Activated naive CD4-positive, alpha-beta T cell treated with anti-CD3 and anti-CD28 coated beads, Interleukin-2, amount 50 U/mL, for 72 hours (primary cell): ENCODE measurements around the gene TMEM86A. TPM values are rescaled to one million over a fixed set of nuclear protein-coding genes. Genes with fewer than 3 reads are reported as not detected.

ENCODE experiments used
- ATAC-seq, 2 donors: fragments of 150-1000 bp; cut with Tn5 transposase; 2 replicates each; pipeline ENCODE4 v1.10.0; 2021; ENCODE audit warnings: mild to moderate bottlenecking in 2 of 2, moderate library complexity in 2 of 2
- DNase-seq, 2 donors: peaks; one replicate each; pipeline ENCODE4 v3.0.0; 2021 to 2022; ENCODE audit warnings: low spot score in 2 of 2
- H3K27ac Mint-ChIP-seq, 2 donors: one replicate each; pipeline ENCODE4 v1.8.0; 2022; ENCODE audit warnings: mild to moderate bottlenecking in 2 of 2, mixed read lengths in 2 of 2
- H3K36me3 Mint-ChIP-seq, 2 donors: one replicate each; pipeline ENCODE4 v1.8.0; 2022; ENCODE audit warnings: mixed read lengths in 2 of 2
- H3K9me3 Mint-ChIP-seq, 2 donors: one replicate each; pipeline ENCODE4 v1.8.0; 2022; ENCODE audit warnings: mixed read lengths in 2 of 2
- total RNA-seq, 2 donors: library from RNA; stranded (reverse); gene quantifications; one replicate each; pipeline ENCODE4 v1.2.3, GENCODE V29; 2022

The TMEM86A gene
- total RNA-seq, 2 donors from 2014 or later = 0.16 to 1.5 TPM

DNA sequence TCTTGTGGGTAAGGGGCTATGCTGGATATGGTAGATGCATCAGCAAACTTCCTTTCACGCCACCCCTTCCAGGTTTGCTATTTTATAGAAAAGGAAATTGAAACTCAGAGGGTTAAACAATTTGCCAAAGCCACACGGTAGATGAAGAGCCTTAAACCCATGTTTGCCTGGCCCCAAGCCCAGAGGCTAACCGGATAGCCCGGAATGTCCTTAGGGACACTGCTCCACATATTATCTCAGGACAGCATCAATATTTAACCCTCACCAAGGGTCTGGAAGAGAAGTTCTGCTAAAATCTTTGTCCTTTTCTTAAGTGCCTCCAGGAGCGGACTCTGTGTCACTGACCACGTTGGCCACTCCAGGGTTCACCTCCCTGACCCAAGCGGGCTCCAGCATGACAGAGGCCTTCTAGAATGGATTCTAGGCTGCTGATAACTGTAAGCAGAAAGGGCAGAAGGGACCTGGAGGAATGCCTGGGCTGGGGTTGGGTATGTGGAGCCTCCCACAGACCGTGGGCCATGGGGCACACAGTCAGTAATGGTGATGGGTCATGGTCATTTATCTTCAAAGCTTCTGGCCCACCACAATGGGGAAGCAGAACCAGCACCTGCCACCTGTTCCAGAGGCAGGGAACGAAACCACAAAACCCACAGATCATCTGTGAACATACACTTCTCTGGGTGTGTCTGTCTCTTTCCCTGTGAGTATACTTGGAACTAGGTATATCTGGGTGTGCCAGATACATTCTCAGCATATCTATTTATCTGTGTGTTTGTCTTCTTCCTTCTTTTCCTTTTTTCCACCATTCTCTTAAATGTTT, 5.4 kb upstream of the TMEM86A start:
- Mint-ChIP-seq H3K9me3 (no peaks in the 10 kb centered on the region), H3K36me3 (no peaks in the 10 kb centered on the region), H3K27ac (no peak overlapping the region)
- DNase-seq (no peak), ATAC-seq (no peak)

DNA sequence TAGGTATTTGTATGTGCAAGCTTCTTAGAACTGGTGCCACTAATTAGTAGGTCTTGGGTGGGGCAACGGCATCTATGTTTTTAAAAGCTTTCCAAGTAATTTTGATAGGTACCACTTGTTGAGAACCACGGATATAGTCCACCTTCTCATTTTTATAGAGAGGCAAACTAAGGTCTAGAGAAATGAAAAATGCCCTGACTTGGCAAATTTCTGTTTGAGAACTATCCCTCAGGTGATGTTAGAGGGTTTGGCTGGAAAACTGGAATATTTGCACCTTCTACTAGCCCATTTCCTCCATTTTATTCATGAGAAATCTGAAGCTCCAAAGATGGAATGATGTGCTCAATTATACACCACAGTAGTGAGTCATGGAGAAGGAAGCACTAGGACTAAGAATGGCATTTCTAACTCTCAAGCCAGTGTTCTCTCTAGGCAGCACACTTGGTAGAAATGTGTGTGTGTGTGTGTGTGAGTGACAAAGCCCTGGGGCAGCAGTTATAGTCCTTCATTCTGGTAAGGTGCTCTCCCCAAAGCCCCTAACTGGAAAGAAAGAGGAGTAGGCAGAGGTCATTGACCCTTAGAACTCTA, 1.8 kb upstream of the TMEM86A start:
- Mint-ChIP-seq H3K27ac (no peak overlapping the region), H3K9me3 (no peaks in the 10 kb centered on the region)
- ATAC-seq = no peak

DNA sequence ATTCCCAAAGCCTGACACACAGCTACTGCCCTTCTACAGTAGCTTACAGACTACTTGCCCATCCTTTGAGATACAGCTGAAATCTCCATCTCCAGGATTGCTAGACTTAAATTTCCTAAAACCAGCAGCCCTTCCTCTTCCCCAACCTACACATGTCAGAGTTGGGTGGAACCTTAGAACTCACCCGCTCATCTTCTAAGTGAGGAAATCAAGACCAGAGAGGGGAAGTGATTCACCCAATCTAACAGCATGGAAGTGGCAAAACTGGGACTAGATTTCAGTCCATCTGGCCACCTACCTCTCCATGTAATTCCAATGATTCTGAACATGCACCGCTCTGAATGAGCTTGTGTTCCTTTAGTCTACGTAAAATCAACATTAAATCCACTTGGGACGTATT, 1.0 kb upstream of the TMEM86A start:
- DNase-seq (no peak), ATAC-seq (no peak)
- Mint-ChIP-seq H3K27ac (no peak overlapping the region), H3K9me3 (no peaks in the 10 kb centered on the region), H3K36me3 (no peaks in the 10 kb centered on the region)

More for the DNA sequence above, 1.8 kb upstream of the TMEM86A start:
- DNase-seq = no peak
- no peaks in the 10 kb centered on the region for H3K36me3 Mint-ChIP-seq

DNA sequence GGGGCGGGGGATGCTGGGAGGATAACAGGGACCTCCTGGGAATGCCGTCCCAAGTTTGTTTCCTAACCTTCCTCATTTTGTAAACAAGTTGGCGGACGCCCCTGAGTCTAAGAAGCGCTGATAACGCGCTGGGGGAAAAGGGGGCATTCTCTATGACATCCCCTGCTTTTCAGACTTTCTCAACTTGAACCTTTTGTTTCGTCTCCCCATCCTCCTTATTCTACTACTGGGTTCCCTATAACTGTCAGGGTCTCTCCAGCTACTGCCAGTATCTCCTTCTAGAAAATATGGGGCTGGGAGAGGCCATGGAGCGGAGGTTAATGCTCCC, 654 bp downstream of the TMEM86A start:
- H3K36me3 Mint-ChIP-seq = no peaks in the 10 kb centered on the region
- DNase-seq = no peak
- ATAC-seq = no peak
- H3K27ac Mint-ChIP-seq = peak overlapping the region in 1 of 2 donors; percentile 71
- H3K9me3 Mint-ChIP-seq = no peaks in the 10 kb centered on the region

DNA sequence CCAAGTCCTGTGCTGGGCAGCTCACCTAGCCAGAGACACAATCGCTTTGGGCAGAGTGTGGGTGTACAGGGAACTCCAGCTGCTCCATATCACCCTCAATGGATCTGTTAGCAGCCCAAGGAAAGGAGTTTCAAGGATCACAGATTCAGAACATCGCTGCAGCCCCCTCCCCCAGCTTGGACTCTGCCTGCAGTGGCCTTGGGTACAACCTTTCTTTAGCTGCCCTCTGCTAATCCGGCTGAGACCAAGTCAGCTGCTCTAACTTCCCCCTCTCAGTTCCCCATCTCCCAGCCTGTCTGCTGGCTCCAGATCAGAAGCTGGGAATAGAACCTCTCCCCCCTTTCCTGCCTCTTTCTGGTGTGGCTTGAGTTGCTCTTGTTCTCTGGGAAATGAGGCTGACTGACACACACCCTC, 1.3 kb downstream of the TMEM86A start:
- Mint-ChIP-seq H3K36me3 (no peaks in the 10 kb centered on the region), H3K27ac (peak overlapping the region; percentile 19 to 71), H3K9me3 (no peaks in the 10 kb centered on the region)
- ATAC-seq = no peak
- DNase-seq = no peak

DNA sequence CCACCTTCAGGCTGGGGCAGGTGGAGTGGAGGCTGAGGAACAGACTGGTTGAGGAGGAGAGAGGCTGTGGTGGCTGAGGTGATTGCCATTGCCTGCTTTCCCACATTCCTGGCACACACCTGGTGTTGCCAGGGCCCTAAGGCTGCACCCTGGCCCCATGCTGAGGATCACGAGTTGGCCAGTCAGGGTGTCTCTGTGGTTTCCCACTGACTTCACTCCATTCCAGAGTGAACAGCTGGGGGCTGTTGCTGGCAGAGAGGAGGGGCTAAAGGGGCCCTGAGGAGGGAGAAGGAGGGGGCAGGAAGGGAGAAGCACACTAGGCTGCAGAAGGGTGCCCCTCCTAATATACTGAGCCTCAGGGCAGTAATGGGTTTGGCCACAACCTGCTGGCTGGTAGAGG, 1.8 kb downstream of the TMEM86A start:
- DNase-seq (no peak), ATAC-seq (no peak)
- H3K36me3 Mint-ChIP-seq = no peaks in the 10 kb centered on the region
- no peak overlapping the region for H3K27ac Mint-ChIP-seq
- no peaks in the 10 kb centered on the region for H3K9me3 Mint-ChIP-seq

DNA sequence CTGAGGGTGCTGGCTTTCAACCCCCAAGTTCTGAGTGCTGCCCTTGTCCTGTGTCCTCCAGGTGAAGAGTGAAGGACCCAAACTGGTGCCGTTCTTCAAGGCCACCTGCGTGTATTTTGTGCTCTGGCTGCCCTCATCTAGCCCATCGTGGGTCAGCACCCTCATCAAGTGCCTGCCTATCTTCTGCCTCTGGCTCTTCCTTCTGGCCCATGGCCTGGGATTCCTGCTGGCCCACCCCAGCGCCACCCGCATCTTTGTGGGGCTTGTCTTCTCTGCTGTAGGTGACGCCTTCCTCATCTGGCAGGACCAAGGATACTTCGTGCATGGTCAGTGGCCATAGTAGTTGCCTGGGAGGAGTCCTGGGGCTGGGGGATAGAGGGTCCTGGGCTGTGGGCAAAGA, 2.3 kb downstream of the TMEM86A start:
- Mint-ChIP-seq H3K36me3 (no peaks in the 10 kb centered on the region), H3K27ac (no peak overlapping the region), H3K9me3 (no peaks in the 10 kb centered on the region)
- ATAC-seq (no peak), DNase-seq (no peak)

DNA sequence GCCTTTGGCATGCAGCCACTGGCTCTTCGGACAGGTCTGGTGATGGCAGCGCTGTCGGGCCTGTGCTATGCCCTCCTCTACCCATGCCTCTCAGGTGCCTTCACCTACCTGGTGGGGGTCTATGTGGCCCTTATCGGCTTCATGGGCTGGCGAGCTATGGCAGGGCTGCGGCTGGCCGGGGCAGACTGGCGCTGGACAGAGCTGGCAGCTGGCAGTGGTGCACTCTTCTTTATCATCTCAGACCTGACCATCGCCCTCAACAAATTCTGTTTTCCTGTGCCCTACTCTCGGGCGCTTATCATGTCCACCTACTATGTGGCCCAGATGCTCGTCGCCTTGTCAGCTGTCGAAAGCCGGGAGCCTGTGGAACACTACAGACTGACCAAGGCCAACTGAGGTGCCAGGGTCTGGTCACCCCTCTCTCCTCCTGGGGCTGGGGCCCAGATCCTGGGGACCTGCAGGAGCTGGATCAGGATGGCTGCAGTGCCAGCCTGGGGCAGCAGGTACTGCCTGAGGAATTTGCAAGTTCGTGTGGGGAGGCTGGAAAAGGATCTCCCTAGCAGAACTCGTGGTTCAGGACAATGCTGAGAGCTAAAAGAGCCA, 3.1 kb downstream of the TMEM86A start:
- H3K27ac Mint-ChIP-seq = no peak overlapping the region
- ATAC-seq (no peak), DNase-seq (no peak)
- no peaks in the 10 kb centered on the region for H3K9me3 Mint-ChIP-seq
- H3K36me3 Mint-ChIP-seq = no peaks in the 10 kb centered on the region

DNA sequence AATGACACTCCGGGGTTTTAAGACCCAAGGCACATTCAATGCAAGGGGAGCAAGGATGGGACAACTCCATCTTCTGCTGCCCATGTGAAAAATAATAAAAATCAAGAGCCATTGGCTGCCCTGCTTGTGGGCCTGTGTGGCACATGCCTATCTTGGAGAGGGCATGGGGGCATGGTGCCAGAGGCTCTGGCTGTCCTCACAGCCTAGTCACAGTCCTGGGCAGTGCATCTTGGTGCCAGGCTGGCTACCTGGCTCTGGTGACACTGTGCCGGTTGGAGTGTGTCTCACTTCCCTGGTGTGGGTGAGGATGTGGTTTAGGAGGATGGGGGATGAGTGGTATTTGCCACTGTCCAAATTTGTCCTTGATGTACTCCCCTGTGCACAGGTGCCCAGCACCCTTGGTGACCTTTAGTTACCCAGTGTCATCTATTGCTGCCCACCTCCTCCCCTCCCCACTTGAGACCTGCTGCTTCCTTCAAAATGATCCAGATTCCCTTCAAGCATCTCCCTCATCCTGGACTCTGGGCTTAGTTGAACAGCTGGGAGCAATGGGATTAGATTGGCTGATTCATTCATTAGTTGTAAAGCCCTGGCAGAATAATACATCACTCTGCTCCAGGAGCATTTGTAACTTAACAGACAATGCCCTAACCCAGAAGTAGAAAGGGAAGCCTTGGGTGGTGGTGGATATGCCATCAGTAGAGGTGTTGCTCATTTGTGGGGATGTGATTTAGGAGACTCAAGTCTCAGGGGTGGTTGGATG, 4.6 kb downstream of the TMEM86A start:
- ATAC-seq = no peak
- DNase-seq = no peak
- H3K36me3 Mint-ChIP-seq = no peaks in the 10 kb centered on the region
- no peaks in the 10 kb centered on the region for H3K9me3 Mint-ChIP-seq
- no peak overlapping the region for H3K27ac Mint-ChIP-seq

DNA sequence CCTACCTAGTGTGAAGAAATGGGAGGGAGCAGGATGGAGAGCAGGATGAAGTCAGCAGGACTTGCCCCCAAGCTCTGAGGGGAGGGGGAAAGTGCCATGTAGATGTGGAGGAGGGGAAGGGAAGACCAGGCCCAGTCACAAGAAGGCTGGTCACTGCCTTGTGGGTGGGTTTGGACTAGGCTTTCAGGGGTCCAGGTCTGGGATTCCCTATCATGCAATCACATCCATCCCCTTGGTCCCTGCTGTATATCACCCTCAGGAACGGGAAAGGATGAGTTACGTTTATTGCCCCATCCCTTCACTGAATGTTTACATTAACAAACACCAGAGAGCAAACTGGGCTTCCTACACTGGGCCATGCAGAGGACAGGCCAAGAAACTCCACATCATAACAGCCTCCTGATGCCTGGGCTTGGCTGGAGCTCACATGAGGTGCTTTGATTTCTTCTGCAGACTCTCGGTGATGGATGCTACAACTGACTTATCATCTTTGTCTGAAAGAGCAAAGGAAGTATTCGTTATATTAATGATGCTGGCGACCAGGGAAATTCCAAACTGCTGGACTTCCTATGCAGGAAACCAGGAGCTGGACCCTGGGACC, 5.6 kb downstream of the TMEM86A start:
- Mint-ChIP-seq H3K36me3 (no peaks in the 10 kb centered on the region), H3K9me3 (no peaks in the 10 kb centered on the region), H3K27ac (no peak overlapping the region)
- ATAC-seq (no peak), DNase-seq (no peak)

DNA sequence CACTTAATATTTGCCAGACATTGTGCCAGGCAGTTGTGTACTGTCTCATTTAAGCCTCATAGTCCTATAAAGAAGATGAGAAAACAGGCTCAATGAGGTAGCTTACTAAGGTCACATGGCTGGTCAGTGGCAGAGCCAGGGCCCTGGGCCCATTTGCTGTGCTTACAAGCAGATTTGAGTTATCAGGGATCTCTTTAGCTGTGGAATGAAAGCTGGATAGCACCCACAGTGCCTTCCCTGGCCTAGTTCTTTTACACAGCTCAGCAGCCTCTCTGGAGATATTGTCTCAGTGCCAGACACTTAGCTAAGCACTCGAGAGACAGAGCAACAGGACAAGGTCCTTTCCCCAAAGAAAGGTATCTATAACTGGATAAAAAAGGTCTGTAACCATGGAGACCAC, 6.1 kb downstream of the TMEM86A start:
- no peaks in the 10 kb centered on the region for H3K9me3 Mint-ChIP-seq
- H3K27ac Mint-ChIP-seq = no peak overlapping the region
- DNase-seq = no peak
- no peaks in the 10 kb centered on the region for H3K36me3 Mint-ChIP-seq
- no peak for ATAC-seq

DNA sequence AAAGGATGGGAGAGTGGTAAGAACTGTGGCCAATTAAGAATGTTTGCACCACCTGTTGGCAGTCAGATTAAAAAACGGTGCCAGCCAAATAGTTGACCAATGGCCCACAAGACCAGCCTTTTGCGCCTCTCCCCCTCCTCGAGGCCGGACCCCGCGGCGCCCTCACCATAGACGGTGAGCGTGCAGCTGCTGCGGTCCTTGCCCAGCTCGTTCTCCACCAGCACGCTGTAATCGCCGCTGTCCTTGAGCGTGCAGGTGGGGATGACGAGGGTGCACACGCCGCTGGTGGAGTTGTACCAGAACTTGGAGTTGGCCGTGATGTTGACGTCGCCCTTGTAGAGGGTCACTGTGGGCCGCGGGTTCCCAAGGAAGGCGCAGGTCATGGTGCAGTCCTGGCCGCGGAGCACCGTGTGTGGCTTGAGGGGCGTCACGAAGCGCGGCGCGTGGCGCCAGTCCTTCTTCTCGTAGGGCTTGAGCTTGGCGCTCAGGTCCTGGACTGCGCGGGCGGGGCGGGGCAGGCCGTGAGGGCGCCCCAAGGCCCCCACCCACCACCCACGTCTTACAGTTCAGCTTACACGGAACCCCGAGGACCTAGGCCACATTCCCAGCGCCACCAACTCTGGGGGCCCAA, 7.2 kb downstream of the TMEM86A start:
- Mint-ChIP-seq H3K27ac (no peak overlapping the region), H3K36me3 (no peaks in the 10 kb centered on the region), H3K9me3 (no peaks in the 10 kb centered on the region)
- ATAC-seq (peak; percentile 53 to 62), DNase-seq (no peak)

DNA sequence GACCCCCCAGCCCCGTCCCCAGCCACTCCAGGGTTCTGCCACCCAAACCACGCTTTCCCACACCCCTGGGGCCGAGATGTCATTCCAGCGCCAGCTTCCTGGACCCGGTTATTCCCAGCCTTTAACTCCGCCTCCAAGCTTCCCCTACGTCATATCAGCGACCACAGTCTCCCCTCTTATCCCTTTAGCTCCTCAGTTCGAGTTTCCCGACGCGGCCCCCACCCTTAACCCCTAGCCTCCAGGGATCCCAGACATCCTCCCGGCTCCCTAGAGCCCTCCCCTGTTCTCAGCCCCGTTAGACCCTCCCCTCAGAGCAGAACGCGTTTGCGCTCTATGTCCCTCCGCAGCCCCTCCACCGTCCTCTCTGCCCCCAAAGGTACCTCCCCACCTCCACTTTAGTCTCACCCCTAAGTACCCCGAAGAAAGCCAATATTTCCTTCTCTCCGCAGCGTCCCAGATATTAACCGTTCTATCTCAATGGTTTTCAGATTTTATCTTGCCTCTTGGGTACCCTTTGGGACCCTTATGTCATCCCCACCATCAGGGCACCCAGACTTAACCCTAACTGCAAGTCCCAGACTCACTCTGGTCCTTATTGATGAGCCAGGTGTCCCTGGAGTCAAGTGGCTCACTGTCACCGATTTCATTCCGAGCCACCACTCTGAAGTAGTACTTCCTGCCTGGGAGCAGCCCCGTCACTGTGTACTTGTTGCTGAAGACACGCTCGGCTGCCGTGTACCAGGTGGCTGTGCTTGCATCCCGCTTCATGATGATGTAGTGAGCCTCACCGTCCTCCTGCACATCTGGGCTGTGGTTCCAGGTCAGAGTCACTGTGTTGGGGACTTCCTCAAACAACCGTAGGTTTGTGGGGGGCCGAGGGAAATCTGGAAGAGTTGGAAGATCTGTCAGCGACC, 8.0 kb downstream of the TMEM86A start:
- Mint-ChIP-seq H3K9me3 (no peaks in the 10 kb centered on the region), H3K27ac (peak overlapping the region; percentile 23 to 94), H3K36me3 (no peaks in the 10 kb centered on the region)
- peak; percentile 63 to 72 for ATAC-seq
- peak in 1 of 2 donors; percentile 35 for DNase-seq

DNA sequence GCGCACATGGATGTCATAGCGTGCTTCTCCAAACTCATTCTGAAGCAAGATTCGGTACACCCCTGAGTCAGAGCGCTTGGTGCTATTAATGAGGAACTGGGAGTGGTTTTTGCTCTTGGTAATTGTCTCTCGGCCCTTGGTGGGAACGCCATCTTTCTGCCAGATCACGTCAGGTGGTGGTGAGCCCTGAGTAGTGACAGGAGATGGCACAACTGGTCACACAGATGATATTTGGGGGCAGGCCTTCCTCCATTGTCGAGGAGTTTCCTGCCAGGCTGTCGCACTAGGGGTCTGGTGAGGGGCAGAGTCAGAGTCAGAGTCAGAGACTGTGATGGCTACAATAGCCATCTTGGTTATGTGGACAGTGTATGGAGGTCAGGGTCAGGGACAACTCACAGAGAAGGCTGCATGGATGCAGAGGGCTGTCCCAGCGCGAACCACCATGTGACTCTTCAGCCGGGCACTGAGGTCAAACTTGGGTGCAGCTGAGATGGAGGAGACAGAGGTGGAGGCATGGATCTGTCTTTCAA, 9.3 kb downstream of the TMEM86A start:
- Mint-ChIP-seq H3K9me3 (no peaks in the 10 kb centered on the region), H3K36me3 (no peaks in the 10 kb centered on the region), H3K27ac (no peak overlapping the region)
- ATAC-seq = no peak
- DNase-seq = no peak

DNA sequence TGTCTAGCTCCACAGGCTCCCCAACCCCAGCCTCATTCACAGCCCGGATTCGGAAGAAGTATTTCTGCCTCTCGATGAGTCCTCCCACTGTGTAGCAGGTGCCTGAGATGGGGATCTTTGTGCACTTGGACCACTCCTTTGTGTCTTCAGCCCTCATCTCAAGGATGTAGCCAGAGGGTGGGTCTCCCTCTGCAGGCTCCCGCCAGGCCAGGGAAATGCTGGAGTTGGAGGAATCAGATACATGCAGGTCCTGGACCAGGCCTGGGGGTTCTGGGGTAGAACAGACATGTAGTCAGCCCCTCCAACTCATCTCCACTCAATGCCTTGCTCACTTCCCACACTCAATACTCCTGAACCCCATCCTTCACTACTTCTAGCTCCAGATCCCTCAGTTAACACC, 10.8 kb downstream of the TMEM86A start:
- no peak overlapping the region for H3K27ac Mint-ChIP-seq
- DNase-seq (no peak), ATAC-seq (no peak)
- H3K9me3 Mint-ChIP-seq = no peaks in the 10 kb centered on the region
- no peaks in the 10 kb centered on the region for H3K36me3 Mint-ChIP-seq
